Measurements from ENCODE around the gene TMEM271.
"Not testable (repeated sequence)": the region's sequence is repeated elsewhere in the genome, so short reads cannot be mapped to it uniquely, and the experiment has no call there.

The TMEM271 gene

GRCh38 chr4:610411-611261, 34.5 kb upstream of the TMEM271 start:
- DNase-seq (ENCODE audit: low spot score): no peak

GRCh38 chr4:609400-610050, 33.4 kb upstream of the TMEM271 start:
- DNase-seq (ENCODE audit: low spot score): no peak

- DNase-seq (ENCODE audit: low spot score): no peak
Observed at GRCh38 chr4:608236-608635, 32.1 kb upstream of the TMEM271 start.

GRCh38 chr4:605702-606425, 29.8 kb upstream of the TMEM271 start:
- no peak for DNase-seq (ENCODE audit: low spot score)

GRCh38 chr4:604131-604530, 28.0 kb upstream of the TMEM271 start:
- DNase-seq (ENCODE audit: low spot score): no peak

GRCh38 chr4:602559-602942, 26.5 kb upstream of the TMEM271 start:
- no peak for DNase-seq (ENCODE audit: low spot score)

- no peak for DNase-seq (ENCODE audit: low spot score)
Observed at GRCh38 chr4:601612-602558, 25.8 kb upstream of the TMEM271 start.

GRCh38 chr4:600850-601515, 24.9 kb upstream of the TMEM271 start:
- no peak for DNase-seq (ENCODE audit: low spot score)

GRCh38 chr4:600166-600565, 24.1 kb upstream of the TMEM271 start:
- DNase-seq (ENCODE audit: low spot score): no peak

GRCh38 chr4:598925-599324, 22.8 kb upstream of the TMEM271 start:
- no peak for DNase-seq (ENCODE audit: low spot score)

- DNase-seq (ENCODE audit: low spot score): no peak
Observed at GRCh38 chr4:592825-593520, 16.9 kb upstream of the TMEM271 start.

- DNase-seq (ENCODE audit: low spot score): not testable (repeated sequence)
Observed at GRCh38 chr4:592178-592577, 16.1 kb upstream of the TMEM271 start.

GRCh38 chr4:590313-590841, 14.3 kb upstream of the TMEM271 start:
- no peak for DNase-seq (ENCODE audit: low spot score)

- DNase-seq (ENCODE audit: low spot score): no peak
Observed at GRCh38 chr4:589219-589963, 13.3 kb upstream of the TMEM271 start.

- DNase-seq (ENCODE audit: low spot score): no peak
Observed at GRCh38 chr4:588351-588849, 12.3 kb upstream of the TMEM271 start.

- no peak for DNase-seq (ENCODE audit: low spot score)
Observed at GRCh38 chr4:587671-588350, 11.7 kb upstream of the TMEM271 start.

GRCh38 chr4:583820-584219, 7.7 kb upstream of the TMEM271 start:
- no peak for DNase-seq (ENCODE audit: low spot score)

- DNase-seq (ENCODE audit: low spot score): no peak
Observed at GRCh38 chr4:581753-582361, 5.8 kb upstream of the TMEM271 start.

Data from CD4-positive, alpha-beta T cell treated with Interleukin-6 at 100 ng/mL for 8 hours (primary cell).